Measurements from ENCODE around the gene PLEKHG1.
A peak's percentile ranks its signal among the peaks of the same experiment; 100 is the strongest.

PLEKHG1 gene

GRCh38 chr6:150568560-150568959, 31.1 kb upstream of the PLEKHG1 start:
- Histone ChIP-seq H3K36me3 (ENCODE audit: control insufficient read depth, low read length) (no peaks in the 10 kb centered on the region), H3K27me3 (ENCODE audit: control insufficient read depth, low read length) (no peaks in the 10 kb centered on the region), H4K20me1 (ENCODE audit: control insufficient read depth, insufficient read depth, low read depth, low read length) (no peaks in the 10 kb centered on the region), H3K79me2 (ENCODE audit: control insufficient read depth, low read length) (no peaks in the 10 kb centered on the region), H3K4me1 (ENCODE audit: control insufficient read depth, low read length) (peaks cover 17% of the 10 kb centered on the region), H3K4me2 (ENCODE audit: low read length) (no peak overlapping the region), H3K4me3 (ENCODE audit: low read length) (no peak overlapping the region), H3F3A (ENCODE audit: control insufficient read depth, insufficient read depth) (no peaks in the 10 kb centered on the region), H3K27ac (ENCODE audit: low read depth, low read length) (no peak overlapping the region), H3K9me2 (replicated peaks; ENCODE audit: control insufficient read depth, low read length) (no peaks in the 10 kb centered on the region), H3K9me3 (ENCODE audit: control insufficient read depth, insufficient read depth, low read length) (no peaks in the 10 kb centered on the region)
- no peak for TF ChIP-seq EZH2phosphoT487 (IDR thresholded peaks at IDR 0.05; ENCODE audit: borderline replicate concordance, low read length)
- no peak for TF ChIP-seq CTCF (IDR thresholded peaks at IDR 0.05; ENCODE audit: low read depth, low read length, poor library complexity, severe bottlenecking)

DNA sequence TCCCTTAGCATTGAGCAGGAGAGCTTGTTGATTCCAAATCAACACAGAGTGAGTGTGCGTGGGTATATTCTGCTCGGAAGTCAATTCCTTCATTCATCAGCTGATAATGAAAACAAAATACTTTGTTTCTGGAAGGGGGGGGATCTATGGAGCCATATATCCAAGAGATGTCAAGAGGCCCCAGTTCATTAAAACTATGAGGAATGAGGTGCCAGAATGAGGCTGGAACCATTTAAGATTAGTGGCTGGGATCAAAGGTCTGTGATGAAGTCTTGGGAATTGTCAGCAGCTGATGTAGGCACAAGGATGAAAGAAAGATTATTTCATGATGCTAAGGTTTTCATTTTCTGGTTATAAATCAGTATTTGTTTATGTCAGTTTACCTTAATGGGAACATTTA, 30.5 kb upstream of the PLEKHG1 start:
- Histone ChIP-seq H3K9me2 (replicated peaks; ENCODE audit: control insufficient read depth, low read length) (no peaks in the 10 kb centered on the region), H3F3A (ENCODE audit: control insufficient read depth, insufficient read depth) (no peaks in the 10 kb centered on the region), H3K79me2 (ENCODE audit: control insufficient read depth, low read length) (no peaks in the 10 kb centered on the region), H3K27ac (ENCODE audit: low read depth, low read length) (no peak overlapping the region), H3K4me2 (ENCODE audit: low read length) (no peak overlapping the region), H3K4me3 (ENCODE audit: low read length) (no peak overlapping the region), H3K36me3 (ENCODE audit: control insufficient read depth, low read length) (no peaks in the 10 kb centered on the region), H3K27me3 (ENCODE audit: control insufficient read depth, low read length) (no peaks in the 10 kb centered on the region), H3K4me1 (ENCODE audit: control insufficient read depth, low read length) (peaks cover 23% of the 10 kb centered on the region), H4K20me1 (ENCODE audit: control insufficient read depth, insufficient read depth, low read depth, low read length) (no peaks in the 10 kb centered on the region), H3K9me3 (ENCODE audit: control insufficient read depth, insufficient read depth, low read length) (no peaks in the 10 kb centered on the region)
- TF ChIP-seq EZH2phosphoT487 (IDR thresholded peaks at IDR 0.05; ENCODE audit: borderline replicate concordance, low read length) (no peak), CTCF (IDR thresholded peaks at IDR 0.05; ENCODE audit: low read depth, low read length, poor library complexity, severe bottlenecking) (no peak)

- Histone ChIP-seq H3K36me3 (ENCODE audit: control insufficient read depth, low read length) (no peaks in the 10 kb centered on the region), H3K27me3 (ENCODE audit: control insufficient read depth, low read length) (no peaks in the 10 kb centered on the region), H3F3A (ENCODE audit: control insufficient read depth, insufficient read depth) (no peaks in the 10 kb centered on the region), H4K20me1 (ENCODE audit: control insufficient read depth, insufficient read depth, low read depth, low read length) (no peaks in the 10 kb centered on the region), H3K9me3 (ENCODE audit: control insufficient read depth, insufficient read depth, low read length) (no peaks in the 10 kb centered on the region), H3K4me2 (ENCODE audit: low read length) (peak overlapping the region; percentile 76), H3K27ac (ENCODE audit: low read depth, low read length) (no peak overlapping the region), H3K4me3 (ENCODE audit: low read length) (0 out of 2 replicates have a peak overlapping the region, but pooled peaks have one; percentile 12), H3K9me2 (replicated peaks; ENCODE audit: control insufficient read depth, low read length) (no peaks in the 10 kb centered on the region), H3K4me1 (ENCODE audit: control insufficient read depth, low read length) (peaks cover 26% of the 10 kb centered on the region), H3K79me2 (ENCODE audit: control insufficient read depth, low read length) (no peaks in the 10 kb centered on the region)
- TF ChIP-seq CTCF (IDR thresholded peaks at IDR 0.05; ENCODE audit: low read depth, low read length, poor library complexity, severe bottlenecking) (no peak), EZH2phosphoT487 (IDR thresholded peaks at IDR 0.05; ENCODE audit: borderline replicate concordance, low read length) (no peak)
Observed at GRCh38 chr6:150573041-150573681, 26.5 kb upstream of the PLEKHG1 start.
